A549 (cell line): ENCODE results near the gene TTC27.

Experiments used
- CHD4 ChIP-seq: fragments of 200-600 bp; sonication (generic); IDR thresholded peaks from 2 replicates; pipeline ENCODE4 v1.6.1; 2016; ENCODE audit warnings: antibody characterized with exemption, mild to moderate bottlenecking, borderline replicate concordance
- EP300 ChIP-seq, 2 experiments: fragments of >200 bp; sonication (Bioruptor Twin); formaldehyde crosslinking; IDR thresholded peaks; 2 replicates in 1 of 2; 3 replicates in 1 of 2; pipeline ENCODE4 v1.6.1; 2016 to 2017
- FOSL2 ChIP-seq, 2 experiments: fragments of 450-650 bp in 1 of 2; fragments of >200 bp in 1 of 2; sonication (Bioruptor Twin) in 1 of 2; formaldehyde crosslinking; IDR thresholded peaks; 2 replicates each; pipeline versions ENCODE4 v1.5.0 to v1.6.1; 2016 to 2020; ENCODE audit warnings: mild to moderate bottlenecking in 1 of 2, moderate library complexity in 1 of 2
- HDAC2 ChIP-seq: fragments of 200-600 bp; sonication (generic); IDR thresholded peaks from 2 replicates; pipeline ENCODE4 v1.6.1; 2016
- HEYL ChIP-seq: fragments of 250-450 bp; sonication (Bioruptor Pico); IDR thresholded peaks from 2 replicates; pipeline ENCODE4 v1.8.0; 2021; ENCODE audit warnings: mild to moderate bottlenecking, moderate library complexity
- HOXB5 ChIP-seq: fragments of 250-450 bp; sonication (Bioruptor Pico); IDR thresholded peaks from 2 replicates; pipeline ENCODE4 v1.5.0; 2020; ENCODE audit warnings: mild to moderate bottlenecking, moderate library complexity
- KDM1A ChIP-seq: fragments of 200-600 bp; sonication (generic); IDR thresholded peaks from 2 replicates; pipeline ENCODE4 v1.6.1; 2016; ENCODE audit warnings: low read depth, mild to moderate bottlenecking
- MAFK ChIP-seq: fragments of 450-650 bp; IDR thresholded peaks from 2 replicates; pipeline ENCODE4 v1.6.1; 2014; ENCODE audit not compliant: partially characterized antibody
- NR3C1 ChIP-seq: fragments of >200 bp; sonication (Bioruptor Twin); formaldehyde crosslinking; IDR thresholded peaks from 3 replicates; pipeline ENCODE4 v1.6.1; 2017
- POLR2A ChIP-seq: IDR thresholded peaks from 2 replicates; pipeline ENCODE4 v1.6.1; 2012; ENCODE audit warnings: mild to moderate bottlenecking, low read length
- POLR2AphosphoS2 ChIP-seq: conservative IDR thresholded peaks from 2 replicates; pipeline ENCODE4 v1.6.1; 2012; ENCODE audit warnings: low read length, improper control_type of control experiment, inconsistent platforms
- RNF2 ChIP-seq: fragments of 200-600 bp; sonication (generic); IDR thresholded peaks from 2 replicates; pipeline ENCODE4 v1.6.1; 2016; ENCODE audit warnings: low read depth, mild to moderate bottlenecking, antibody characterized with exemption, moderate library complexity, borderline replicate concordance
- TF ChIP-seq, protein P1 (sequence below): fragments of >200 bp; sonication (Bioruptor Twin); formaldehyde crosslinking; IDR thresholded peaks from 3 replicates; pipeline ENCODE4 v1.5.1; 2016
- TF ChIP-seq, protein P2 (sequence below): fragments of 200-600 bp; sonication (generic); IDR thresholded peaks from 2 replicates; pipeline ENCODE4 v1.6.1; 2016; ENCODE audit warnings: antibody characterized with exemption, mild to moderate bottlenecking, moderate library complexity

DNA sequence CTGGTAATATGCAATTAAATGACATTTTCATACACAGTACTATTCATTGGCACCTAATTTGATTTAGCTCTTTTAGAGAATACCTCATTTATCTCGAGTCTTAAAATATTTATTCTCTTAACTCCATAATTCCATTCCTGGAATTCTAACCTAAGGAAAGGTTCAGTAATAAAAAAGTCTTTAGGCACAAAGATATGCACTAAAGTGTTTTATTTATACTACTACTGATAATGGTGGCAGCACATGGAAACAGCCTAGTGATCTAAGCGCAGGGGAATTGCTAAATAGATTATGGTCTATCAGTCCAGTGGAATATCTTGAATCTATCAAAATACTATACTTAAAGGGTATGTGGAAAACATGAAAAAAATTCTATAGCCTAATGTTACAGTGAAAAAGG lies 176.4 kb downstream of the TTC27 start:
- TF ChIP-seq POLR2A (no peak), HOXB5 (no peak), HDAC2 (no peak), KDM1A (no peak), HEYL (CRISPR knock-in tag) (no peak), MAFK (no peak), NR3C1 (no peak), RNF2 (no peak), FOSL2 (IDR thresholded peaks at IDR 0.05) (no peak), FOSL2 (CRISPR knock-in tag; IDR thresholded peaks at IDR 0.05) (no peak), POLR2AphosphoS2 (no peak), EP300 (IDR thresholded peaks at IDR 0.05) (no peak), CHD4 (no peak)
- TF ChIP-seq, protein P1, sequence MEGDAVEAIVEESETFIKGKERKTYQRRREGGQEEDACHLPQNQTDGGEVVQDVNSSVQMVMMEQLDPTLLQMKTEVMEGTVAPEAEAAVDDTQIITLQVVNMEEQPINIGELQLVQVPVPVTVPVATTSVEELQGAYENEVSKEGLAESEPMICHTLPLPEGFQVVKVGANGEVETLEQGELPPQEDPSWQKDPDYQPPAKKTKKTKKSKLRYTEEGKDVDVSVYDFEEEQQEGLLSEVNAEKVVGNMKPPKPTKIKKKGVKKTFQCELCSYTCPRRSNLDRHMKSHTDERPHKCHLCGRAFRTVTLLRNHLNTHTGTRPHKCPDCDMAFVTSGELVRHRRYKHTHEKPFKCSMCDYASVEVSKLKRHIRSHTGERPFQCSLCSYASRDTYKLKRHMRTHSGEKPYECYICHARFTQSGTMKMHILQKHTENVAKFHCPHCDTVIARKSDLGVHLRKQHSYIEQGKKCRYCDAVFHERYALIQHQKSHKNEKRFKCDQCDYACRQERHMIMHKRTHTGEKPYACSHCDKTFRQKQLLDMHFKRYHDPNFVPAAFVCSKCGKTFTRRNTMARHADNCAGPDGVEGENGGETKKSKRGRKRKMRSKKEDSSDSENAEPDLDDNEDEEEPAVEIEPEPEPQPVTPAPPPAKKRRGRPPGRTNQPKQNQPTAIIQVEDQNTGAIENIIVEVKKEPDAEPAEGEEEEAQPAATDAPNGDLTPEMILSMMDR = no peak
- TF ChIP-seq, protein P2, sequence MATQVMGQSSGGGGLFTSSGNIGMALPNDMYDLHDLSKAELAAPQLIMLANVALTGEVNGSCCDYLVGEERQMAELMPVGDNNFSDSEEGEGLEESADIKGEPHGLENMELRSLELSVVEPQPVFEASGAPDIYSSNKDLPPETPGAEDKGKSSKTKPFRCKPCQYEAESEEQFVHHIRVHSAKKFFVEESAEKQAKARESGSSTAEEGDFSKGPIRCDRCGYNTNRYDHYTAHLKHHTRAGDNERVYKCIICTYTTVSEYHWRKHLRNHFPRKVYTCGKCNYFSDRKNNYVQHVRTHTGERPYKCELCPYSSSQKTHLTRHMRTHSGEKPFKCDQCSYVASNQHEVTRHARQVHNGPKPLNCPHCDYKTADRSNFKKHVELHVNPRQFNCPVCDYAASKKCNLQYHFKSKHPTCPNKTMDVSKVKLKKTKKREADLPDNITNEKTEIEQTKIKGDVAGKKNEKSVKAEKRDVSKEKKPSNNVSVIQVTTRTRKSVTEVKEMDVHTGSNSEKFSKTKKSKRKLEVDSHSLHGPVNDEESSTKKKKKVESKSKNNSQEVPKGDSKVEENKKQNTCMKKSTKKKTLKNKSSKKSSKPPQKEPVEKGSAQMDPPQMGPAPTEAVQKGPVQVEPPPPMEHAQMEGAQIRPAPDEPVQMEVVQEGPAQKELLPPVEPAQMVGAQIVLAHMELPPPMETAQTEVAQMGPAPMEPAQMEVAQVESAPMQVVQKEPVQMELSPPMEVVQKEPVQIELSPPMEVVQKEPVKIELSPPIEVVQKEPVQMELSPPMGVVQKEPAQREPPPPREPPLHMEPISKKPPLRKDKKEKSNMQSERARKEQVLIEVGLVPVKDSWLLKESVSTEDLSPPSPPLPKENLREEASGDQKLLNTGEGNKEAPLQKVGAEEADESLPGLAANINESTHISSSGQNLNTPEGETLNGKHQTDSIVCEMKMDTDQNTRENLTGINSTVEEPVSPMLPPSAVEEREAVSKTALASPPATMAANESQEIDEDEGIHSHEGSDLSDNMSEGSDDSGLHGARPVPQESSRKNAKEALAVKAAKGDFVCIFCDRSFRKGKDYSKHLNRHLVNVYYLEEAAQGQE = no peak
